GM23338 (cell line): ENCODE results near the gene KIAA1217. TPM values are rescaled to one million over a fixed set of nuclear protein-coding genes. Genes with fewer than 3 reads are reported as not detected.
A peak's percentile ranks its signal among the peaks of the same experiment; 100 is the strongest.

Experiments used
- ATAC-seq: fragments of 200-7000 bp; cut with Tn5 transposase; 3 replicates; pipeline ENCODE4 v1.9.1; 2020
- DNase-seq: peaks from one replicate; pipeline ENCODE4 v3.0.0-alpha.2; 2015; ENCODE audit warnings: low spot score
- H2AFZ ChIP-seq: fragments of 200-600 bp; sonication (generic); 2 replicates; pipeline ENCODE4 v1.8.0; 2016; ENCODE audit warnings: antibody characterized with exemption, mild to moderate bottlenecking, moderate library complexity
- H3F3A ChIP-seq: fragments of 200-600 bp; sonication (generic); replicated peaks from 2 replicates; pipeline ENCODE4 v1.8.0; 2017; ENCODE audit warnings: antibody characterized with exemption, mixed run types, low read depth
- H3K27ac ChIP-seq: fragments of 200-600 bp; sonication (generic); 2 replicates; pipeline ENCODE4 v1.6.1; 2016; ENCODE audit warnings: low read depth
- H3K27me3 ChIP-seq: fragments of 200-600 bp; sonication (generic); 2 replicates; pipeline ENCODE4 v1.8.0; 2016; ENCODE audit warnings: mild to moderate bottlenecking, mixed run types, moderate library complexity; ENCODE audit not compliant: insufficient read depth
- H3K36me3 ChIP-seq: fragments of 200-600 bp; sonication (generic); 2 replicates; pipeline ENCODE4 v1.8.0; 2016; ENCODE audit warnings: mild to moderate bottlenecking; ENCODE audit not compliant: insufficient read depth
- H3K4me1 ChIP-seq: fragments of 200-600 bp; sonication (generic); 2 replicates; pipeline ENCODE4 v1.8.0; 2016; ENCODE audit warnings: mild to moderate bottlenecking, moderate library complexity; ENCODE audit not compliant: insufficient read depth
- H3K4me2 ChIP-seq: fragments of 200-600 bp; sonication (generic); 2 replicates; pipeline ENCODE4 v1.7.1; 2017; ENCODE audit warnings: mixed run types
- H3K4me3 ChIP-seq: fragments of 200-600 bp; sonication (generic); 2 replicates; pipeline ENCODE4 v1.6.1; 2016; ENCODE audit warnings: mixed run types
- H3K79me2 ChIP-seq: fragments of 200-600 bp; sonication (generic); replicated peaks from 2 replicates; pipeline ENCODE4 v1.8.0; 2017; ENCODE audit warnings: mild to moderate bottlenecking; ENCODE audit not compliant: insufficient read depth
- H3K9me2 ChIP-seq: fragments of 200-600 bp; sonication (generic); 2 replicates; pipeline ENCODE4 v1.8.0; 2017; ENCODE audit not compliant: insufficient read depth
- H4K20me1 ChIP-seq: fragments of 200-600 bp; sonication (generic); replicated peaks from 2 replicates; pipeline ENCODE4 v1.8.0; 2017; ENCODE audit warnings: mild to moderate bottlenecking; ENCODE audit not compliant: insufficient read depth
- H3K27ac Mint-ChIP-seq: 2 replicates; pipeline ENCODE4 v1.8.0; 2020; ENCODE audit warnings: inconsistent platforms, mild to moderate bottlenecking, moderate library complexity, mixed read lengths
- H3K27me3 Mint-ChIP-seq: 3 replicates; pipeline ENCODE4 v1.8.0; 2022; ENCODE audit warnings: low read depth, mild to moderate bottlenecking, moderate library complexity, mixed read lengths, inconsistent platforms; ENCODE audit not compliant: insufficient read depth, poor library complexity
- H3K36me3 Mint-ChIP-seq: 3 replicates; pipeline ENCODE4 v1.8.0; 2021; ENCODE audit warnings: low read depth, mild to moderate bottlenecking, inconsistent platforms, moderate library complexity, mixed read lengths
- H3K4me1 Mint-ChIP-seq: 3 replicates; pipeline ENCODE4 v1.8.0; 2020; ENCODE audit warnings: mild to moderate bottlenecking, inconsistent platforms, mixed read lengths
- H3K4me3 Mint-ChIP-seq: 3 replicates; pipeline ENCODE4 v1.8.0; 2021; ENCODE audit warnings: moderate library complexity, mild to moderate bottlenecking, inconsistent platforms, mixed read lengths
- H3K9me3 Mint-ChIP-seq: 3 replicates; pipeline ENCODE4 v1.8.0; 2020; ENCODE audit warnings: moderate library complexity, mild to moderate bottlenecking, inconsistent platforms, mixed read lengths
- CREB1 ChIP-seq: fragments of 250-450 bp; sonication (Bioruptor Pico); IDR thresholded peaks from 2 replicates; pipeline ENCODE4 v1.5.0; 2020; ENCODE audit warnings: low read depth, mild to moderate bottlenecking, moderate library complexity
- CTCF ChIP-seq, 2 experiments: fragments of 200-600 bp in 1 of 2; sonication (generic) in 1 of 2; conservative IDR thresholded peaks; 2 replicates each; pipeline versions ENCODE4 v1.5.1 to v1.6.1; 2016 to 2017; ENCODE audit warnings: antibody characterized with exemption in 2 of 2, low read depth in 2 of 2, mild to moderate bottlenecking in 2 of 2, moderate library complexity in 1 of 2
- EZH2 ChIP-seq: fragments of 200-600 bp; sonication (generic); IDR thresholded peaks from one replicate; pipeline ENCODE4 v1.8.0; 2017; ENCODE audit warnings: antibody characterized with exemption, mild to moderate bottlenecking, low read depth; ENCODE audit not compliant: unreplicated experiment
- EZH2phosphoT487 ChIP-seq: fragments of 200-600 bp; sonication (generic); IDR thresholded peaks from one replicate; pipeline ENCODE4 v1.8.1; 2018; ENCODE audit warnings: antibody characterized with exemption; ENCODE audit not compliant: unreplicated experiment
- JUNB ChIP-seq: IDR thresholded peaks from one replicate; pipeline ENCODE4 v1.6.1; 2016; ENCODE audit warnings: antibody characterized with exemption; ENCODE audit not compliant: unreplicated experiment
- NANOG ChIP-seq: IDR thresholded peaks from 2 replicates; pipeline ENCODE4 v1.6.1; 2016; ENCODE audit warnings: antibody characterized with exemption, borderline replicate concordance
- POLR2AphosphoS5 ChIP-seq: IDR thresholded peaks from 2 replicates; pipeline ENCODE4 v1.6.1; 2016; ENCODE audit warnings: antibody characterized with exemption, low read depth
- REST ChIP-seq: IDR thresholded peaks from one replicate; pipeline ENCODE4 v1.6.1; 2018; ENCODE audit warnings: antibody characterized with exemption; ENCODE audit not compliant: unreplicated experiment
- STAT1 ChIP-seq: IDR thresholded peaks from one replicate; pipeline ENCODE4 v1.6.1; 2016; ENCODE audit warnings: antibody characterized with exemption; ENCODE audit not compliant: unreplicated experiment
- ZNF114 ChIP-seq: fragments of 250-450 bp; sonication (Bioruptor Pico); IDR thresholded peaks from 2 replicates; pipeline ENCODE4 v1.5.0; 2020; ENCODE audit warnings: mild to moderate bottlenecking, moderate library complexity
- ZNF331 ChIP-seq: fragments of 250-450 bp; sonication (Bioruptor Pico); IDR thresholded peaks from 2 replicates; pipeline ENCODE4 v1.5.0; 2020; ENCODE audit warnings: low read depth, mild to moderate bottlenecking, moderate library complexity
- ZNF462 ChIP-seq: fragments of 250-450 bp; sonication (Bioruptor Pico); IDR thresholded peaks from 2 replicates; pipeline ENCODE4 v1.5.0; 2020; ENCODE audit warnings: mild to moderate bottlenecking, moderate library complexity
- polyA plus RNA-seq: library from polyadenylated mRNA; unstranded; fragments of >200 nt; fragmentation: Nextera tagmentation; extraction: Ambion mirVana; gene quantifications from 2 replicates; pipeline ENCODE4 v1.2.1, GENCODE V29; 2016
- total RNA-seq: library from RNA; depleted of rRNA; stranded (reverse); fragments of >200 nt; shearing (Covaris generic); gene quantifications from 2 replicates; pipeline ENCODE4 v1.2.3, GENCODE V29; 2014
- TF ChIP-seq, protein P1 (sequence below): IDR thresholded peaks from 2 replicates; pipeline ENCODE4 v1.6.1; 2016; ENCODE audit warnings: antibody characterized with exemption

KIAA1217 gene
- total and polyA plus RNA-seq, 2 experiments from 2014 or later = 6.4 to 9.1 TPM

- Mint-ChIP-seq H3K36me3 (no peaks in the 10 kb centered on the region), H3K27ac (peak overlapping the region; percentile 54), H3K9me3 (no peaks in the 10 kb centered on the region), H3K27me3 (peaks cover 4% of the 10 kb centered on the region), H3K4me3 (peak overlapping the region; percentile 59), H3K4me1 (peaks cover 41% of the 10 kb centered on the region)
- Histone ChIP-seq H3F3A (no peaks in the 10 kb centered on the region), H3K36me3 (no peaks in the 10 kb centered on the region), H3K79me2 (peaks cover 7% of the 10 kb centered on the region), H3K4me1 (peaks cover 28% of the 10 kb centered on the region), H3K4me2 (peak overlapping the region; percentile 71), H3K4me3 (peak overlapping the region; percentile 27; the same call in 1 of the 2 replicates), H3K27me3 (no peaks in the 10 kb centered on the region), H3K9me2 (no peaks in the 10 kb centered on the region), H2AFZ (no peak overlapping the region), H4K20me1 (no peaks in the 10 kb centered on the region), H3K27ac (no peak overlapping the region)
- ATAC-seq (peak; percentile 71), DNase-seq (peak; percentile 62)
- TF ChIP-seq CREB1 (CRISPR knock-in tag) (no peak), ZNF114 (no peak), JUNB (no peak), NANOG (no peak), ZNF462 (CRISPR knock-in tag) (no peak), ZNF331 (CRISPR knock-in tag) (no peak), EZH2 (no peak), STAT1 (no peak), EZH2phosphoT487 (no peak), CTCF (conservative IDR thresholded peaks at IDR 0.05; ENCODE audit: low read depth in 2 of 2) (no peak), REST (no peak), POLR2AphosphoS5 (no peak)
- TF ChIP-seq, protein P1, sequence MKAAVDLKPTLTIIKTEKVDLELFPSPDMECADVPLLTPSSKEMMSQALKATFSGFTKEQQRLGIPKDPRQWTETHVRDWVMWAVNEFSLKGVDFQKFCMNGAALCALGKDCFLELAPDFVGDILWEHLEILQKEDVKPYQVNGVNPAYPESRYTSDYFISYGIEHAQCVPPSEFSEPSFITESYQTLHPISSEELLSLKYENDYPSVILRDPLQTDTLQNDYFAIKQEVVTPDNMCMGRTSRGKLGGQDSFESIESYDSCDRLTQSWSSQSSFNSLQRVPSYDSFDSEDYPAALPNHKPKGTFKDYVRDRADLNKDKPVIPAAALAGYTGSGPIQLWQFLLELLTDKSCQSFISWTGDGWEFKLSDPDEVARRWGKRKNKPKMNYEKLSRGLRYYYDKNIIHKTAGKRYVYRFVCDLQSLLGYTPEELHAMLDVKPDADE = no peak
Measured at GRCh38 chr10:24238519-24239247, 29.7 kb downstream of the KIAA1217 start.
